Stimulated activated naive CD4-positive, alpha-beta T cell treated with Interleukin-2 at 50 U/mL for 16 hours (primary cell): ENCODE measurements around the gene C8A.

Source experiments
- DNase-seq: peaks from one replicate; lab custom pipeline; 2025; lab: John Stamatoyannopoulos, UW

The C8A gene

GRCh38 chr1:56894014-56894413 is 39.4 kb downstream of the C8A start:
- DNase-seq = no peak

- no peak for DNase-seq
Observed at GRCh38 chr1:56897150-56898004, 42.8 kb downstream of the C8A start.

GRCh38 chr1:56898005-56898373 is 43.4 kb downstream of the C8A start:
- no peak for DNase-seq

GRCh38 chr1:56898879-56899278 is 44.3 kb downstream of the C8A start:
- DNase-seq = no peak

- DNase-seq = no peak
Observed at GRCh38 chr1:56901716-56902115, 47.1 kb downstream of the C8A start.

- no peak for DNase-seq
Observed at GRCh38 chr1:56903778-56904177, 49.2 kb downstream of the C8A start.

GRCh38 chr1:56904663-56905397 is 50.2 kb downstream of the C8A start:
- DNase-seq = no peak

GRCh38 chr1:56905667-56906066 is 51.1 kb downstream of the C8A start:
- DNase-seq = no peak

- DNase-seq = no peak
Observed at GRCh38 chr1:56908619-56909221, 54.1 kb downstream of the C8A start.

- DNase-seq = no peak
Observed at GRCh38 chr1:56910441-56910985, 55.9 kb downstream of the C8A start.

- no peak for DNase-seq
Observed at GRCh38 chr1:56911098-56911938, 56.7 kb downstream of the C8A start.

GRCh38 chr1:56912325-56912724 is 57.7 kb downstream of the C8A start:
- DNase-seq = no peak

GRCh38 chr1:56915960-56916359 is 61.4 kb downstream of the C8A start:
- no peak for DNase-seq

GRCh38 chr1:56916630-56917029 is 62.0 kb downstream of the C8A start:
- DNase-seq = no peak

- DNase-seq = no peak
Observed at GRCh38 chr1:56917356-56917755, 62.8 kb downstream of the C8A start.

- no peak for DNase-seq
Observed at GRCh38 chr1:56920591-56921001, 66.0 kb downstream of the C8A start.

- no peak for DNase-seq
Observed at GRCh38 chr1:56921479-56921878, 66.9 kb downstream of the C8A start.

- DNase-seq = no peak
Observed at GRCh38 chr1:56922070-56922469, 67.5 kb downstream of the C8A start.

GRCh38 chr1:56922507-56922906 is 67.9 kb downstream of the C8A start:
- DNase-seq = no peak

- no peak for DNase-seq
Observed at GRCh38 chr1:56923201-56923600, 68.6 kb downstream of the C8A start.

GRCh38 chr1:56924116-56924515 is 69.5 kb downstream of the C8A start:
- no peak for DNase-seq

- DNase-seq = no peak
Observed at GRCh38 chr1:56925193-56925592, 70.6 kb downstream of the C8A start.
